IMR-90 (cell line): ENCODE measurements around the gene ATP8B4. TPM values are rescaled to one million over a fixed set of nuclear protein-coding genes. Genes with fewer than 3 reads are reported as not detected.

ENCODE experiments used
- ATAC-seq: fragments of 200-7000 bp; cut with Tn5 transposase; 2 replicates; pipeline ENCODE4 v1.9.1; 2020; ENCODE audit warnings: low read depth, mild to moderate bottlenecking, moderate library complexity
- BruUV-seq: library from RNA; stranded (reverse); fragments of 400-500 nt; replicated peaks from 2 replicates; lab custom pipeline; 2021; lab: Mats Ljungman, UMichigan
- CTCF ChIA-PET: fragments of 300-600 bp; formaldehyde crosslinking; extraction: SDS; loops from one replicate; lab custom pipeline; 2021; ENCODE audit warnings: antibody characterized with exemption; lab: Yijun Ruan, JAX
- POLR2A ChIA-PET: fragments of 300-600 bp; sonication (Branson Sonifier 250); formaldehyde crosslinking; loops from one replicate; lab custom pipeline; 2022; ENCODE audit warnings: antibody characterized with exemption; ENCODE audit not compliant: unreplicated experiment; lab: Charles Lee
- DNase-seq: peaks from one replicate; pipeline ENCODE4 v3.0.0; 2013
- H2AFZ ChIP-seq: replicated peaks from 2 replicates; pipeline ENCODE3; 2013; ENCODE audit warnings: low read length, mild to moderate bottlenecking; ENCODE audit not compliant: poor library complexity
- H2AK5ac ChIP-seq: 2 replicates; pipeline ENCODE4 v1.6.1; 2013; ENCODE audit warnings: low read depth, low read length, inconsistent platforms
- H2AK9ac ChIP-seq: replicated peaks from 2 replicates; pipeline ENCODE3; 2013; ENCODE audit warnings: mild to moderate bottlenecking, low read depth, low read length, moderate library complexity; ENCODE audit not compliant: poor library complexity
- H2BK120ac ChIP-seq: 2 replicates; pipeline ENCODE4 v1.6.1; 2013; ENCODE audit warnings: low read depth, low read length, inconsistent platforms
- H2BK15ac ChIP-seq: 3 replicates; pipeline ENCODE4 v1.6.1; 2013; ENCODE audit warnings: low read depth, low read length, inconsistent platforms
- H2BK20ac ChIP-seq: 2 replicates; pipeline ENCODE4 v1.6.1; 2013; ENCODE audit warnings: low read depth, mild to moderate bottlenecking, inconsistent platforms, low read length, moderate library complexity
- H2BK5ac ChIP-seq: 2 replicates; pipeline ENCODE4 v1.6.1; 2013; ENCODE audit warnings: mild to moderate bottlenecking, low read depth, low read length, inconsistent platforms; ENCODE audit not compliant: poor library complexity, severe bottlenecking
- H3K14ac ChIP-seq: replicated peaks from 2 replicates; pipeline ENCODE4 v1.6.1; 2013; ENCODE audit warnings: low read depth, low read length, inconsistent platforms
- H3K18ac ChIP-seq: 2 replicates; pipeline ENCODE4 v1.6.1; 2013; ENCODE audit warnings: low read depth, low read length, control low read depth
- H3K23ac ChIP-seq: 2 replicates; pipeline ENCODE4 v1.6.1; 2013; ENCODE audit warnings: low read depth, low read length, inconsistent platforms
- H3K27ac ChIP-seq: 2 replicates; pipeline ENCODE4 v1.5.1; 2013; ENCODE audit warnings: mild to moderate bottlenecking, control low read depth, low read length; ENCODE audit not compliant: insufficient read depth
- H3K27me3 ChIP-seq: 2 replicates; pipeline ENCODE4 v1.6.1; 2013; ENCODE audit warnings: low read length; ENCODE audit not compliant: control insufficient read depth, insufficient read depth
- H3K36me3 ChIP-seq: 2 replicates; pipeline ENCODE4 v1.6.1; 2013; ENCODE audit warnings: low read length, mixed read lengths; ENCODE audit not compliant: control insufficient read depth, insufficient read depth
- H3K4ac ChIP-seq: 2 replicates; pipeline ENCODE4 v1.6.1; 2013; ENCODE audit warnings: low read depth, low read length, inconsistent platforms
- H3K4me1 ChIP-seq: 2 replicates; pipeline ENCODE4 v1.6.1; 2013; ENCODE audit warnings: low read length, mixed read lengths; ENCODE audit not compliant: control insufficient read depth, insufficient read depth
- H3K4me2 ChIP-seq: 2 replicates; pipeline ENCODE4 v1.6.1; 2013; ENCODE audit warnings: low read depth, mild to moderate bottlenecking, control low read depth, low read length, moderate library complexity
- H3K4me3 ChIP-seq: 2 replicates; pipeline ENCODE4 v1.5.1; 2013; ENCODE audit warnings: low read depth, mild to moderate bottlenecking, control low read depth, low read length, moderate library complexity; ENCODE audit not compliant: insufficient read depth
- H3K56ac ChIP-seq: 2 replicates; pipeline ENCODE4 v1.6.1; 2013; ENCODE audit warnings: low read length, inconsistent platforms; ENCODE audit not compliant: insufficient read depth; ENCODE audit errors: extremely low read depth
- H3K79me1 ChIP-seq, 2 experiments: 2 replicates each; pipeline ENCODE4 v1.6.1; 2013; ENCODE audit warnings: low read length in 2 of 2, inconsistent platforms in 1 of 2, low read depth in 1 of 2
- H3K9ac ChIP-seq: 2 replicates; pipeline ENCODE4 v1.6.1; 2013; ENCODE audit warnings: low read depth, low read length, control low read depth
- H3K9me1 ChIP-seq: 2 replicates; pipeline ENCODE4 v1.6.1; 2013; ENCODE audit warnings: low read length, inconsistent platforms; ENCODE audit not compliant: insufficient read depth
- H3K9me3 ChIP-seq: 2 replicates; pipeline ENCODE4 v1.6.1; 2013; ENCODE audit warnings: low read length; ENCODE audit not compliant: control insufficient read depth, insufficient read depth
- H4K20me1 ChIP-seq: 2 replicates; pipeline ENCODE4 v1.6.1; 2013; ENCODE audit warnings: low read length, inconsistent platforms; ENCODE audit not compliant: insufficient read depth
- H4K5ac ChIP-seq: 2 replicates; pipeline ENCODE4 v1.6.1; 2013; ENCODE audit warnings: mild to moderate bottlenecking, low read depth, low read length, control low read depth
- H4K8ac ChIP-seq, 2 experiments: 2 replicates each; pipeline ENCODE4 v1.6.1; 2013; ENCODE audit warnings: low read depth in 2 of 2, low read length in 2 of 2, control low read depth in 1 of 2, inconsistent platforms in 1 of 2
- H4K91ac ChIP-seq: 2 replicates; pipeline ENCODE4 v1.6.1; 2013; ENCODE audit warnings: low read depth, low read length, inconsistent platforms; ENCODE audit not compliant: insufficient read depth
- BHLHE40 ChIP-seq: fragments of 150-350 bp; IDR thresholded peaks from 2 replicates; pipeline ENCODE4 v1.6.1; 2016; ENCODE audit warnings: mild to moderate bottlenecking, low read depth, low read length
- CEBPB ChIP-seq: IDR thresholded peaks from 2 replicates; pipeline ENCODE4 v1.6.1; 2012; ENCODE audit warnings: low read depth, low read length, improper control_type of control experiment
- CHD1 ChIP-seq: IDR thresholded peaks from 2 replicates; pipeline ENCODE4 v1.6.1; 2012; ENCODE audit warnings: low read depth, low read length, improper control_type of control experiment
- CTCF ChIP-seq: conservative IDR thresholded peaks from 2 replicates; pipeline ENCODE4 v1.5.1; 2012; ENCODE audit warnings: mild to moderate bottlenecking, low read depth, low read length, improper control_type of control experiment
- ELK1 ChIP-seq: fragments of 150-350 bp; IDR thresholded peaks from 2 replicates; pipeline ENCODE4 v1.6.1; 2016; ENCODE audit warnings: low read depth, mild to moderate bottlenecking, low read length, moderate library complexity, borderline replicate concordance
- FOS ChIP-seq: fragments of 150-350 bp; IDR thresholded peaks from 2 replicates; pipeline ENCODE4 v1.6.1; 2016; ENCODE audit warnings: low read depth, low read length
- MAFK ChIP-seq: IDR thresholded peaks from 2 replicates; pipeline ENCODE4 v1.6.1; 2012; ENCODE audit warnings: low read depth, low read length, improper control_type of control experiment
- MAZ ChIP-seq: IDR thresholded peaks from 2 replicates; pipeline ENCODE4 v1.6.1; 2012; ENCODE audit warnings: low read depth, mild to moderate bottlenecking, low read length, improper control_type of control experiment, moderate library complexity, borderline replicate concordance
- MXI1 ChIP-seq: IDR thresholded peaks from 2 replicates; pipeline ENCODE4 v1.6.1; 2012; ENCODE audit warnings: low read depth, mild to moderate bottlenecking, low read length, moderate library complexity, borderline replicate concordance
- NFE2L2 ChIP-seq: fragments of 150-350 bp; IDR thresholded peaks from 2 replicates; pipeline ENCODE4 v1.6.1; 2016; ENCODE audit warnings: low read depth, mild to moderate bottlenecking, low read length
- POLR2A ChIP-seq: IDR thresholded peaks from 2 replicates; pipeline ENCODE4 v1.6.1; 2012; ENCODE audit warnings: mild to moderate bottlenecking, low read depth, low read length
- RAD21 ChIP-seq: IDR thresholded peaks from 2 replicates; pipeline ENCODE4 v1.6.1; 2012; ENCODE audit warnings: low read length, improper control_type of control experiment
- RCOR1 ChIP-seq: IDR thresholded peaks from 2 replicates; pipeline ENCODE4 v1.6.1; 2012; ENCODE audit warnings: mild to moderate bottlenecking, low read length, improper control_type of control experiment; ENCODE audit not compliant: insufficient replicate concordance
- RFX5 ChIP-seq: IDR thresholded peaks from 2 replicates; pipeline ENCODE4 v1.8.0; 2012; ENCODE audit warnings: low read depth, mild to moderate bottlenecking, low read length, moderate library complexity
- SMC3 ChIP-seq: fragments of 150-350 bp; IDR thresholded peaks from 2 replicates; pipeline ENCODE4 v1.6.1; 2016; ENCODE audit warnings: low read depth, mild to moderate bottlenecking, antibody characterized with exemption, low read length, moderate library complexity
- WGBS, 2 experiments: methylation state at CpG; one replicate each; pipeline versions ENCODE4 v1.1.5 to v1.1.7; 2013; ENCODE audit warnings: missing lambda C conversion rate in 2 of 2; ENCODE audit not compliant: insufficient read length in 1 of 2; ENCODE audit errors: extremely low coverage in 2 of 2; 5-methylcytosine and 5-hydroxymethylcytosine counted together
- dilution Hi-C: fragments of 300-500 bp; cut with HindIII; formaldehyde crosslinking; loops from one replicate; pipeline ENCODE4 v1.14.3; 2018; ENCODE audit warnings: low sequenced_read_pairs; ENCODE audit not compliant: unreplicated experiment
- in situ Hi-C: fragments of 300-500 bp; cut with MboI; formaldehyde crosslinking; loops from 3 replicates; pipeline ENCODE4 v1.14.3; 2019; ENCODE audit warnings: low sequenced_read_pairs, inconsistent platforms, mixed read lengths
- intact Hi-C: fragments of 100-400 bp; cut with micrococcal nuclease; formaldehyde crosslinking; loops from 2 replicates; pipeline ENCODE4 v1.10.0; 2022
- polyA plus RNA-seq, 3 experiments: library from polyadenylated mRNA; depleted of rRNA; stranded (reverse); fragments of >200 nt; gene quantifications; 2 replicates each; pipeline ENCODE4 v1.2.3, GENCODE V29; 2012; ENCODE audit warnings: low replicate concordance in 1 of 3
- total RNA-seq: library from RNA; depleted of rRNA; stranded (reverse); fragments of >200 nt; gene quantifications from 2 replicates; pipeline ENCODE4 v1.2.3, GENCODE V29; 2012

The ATP8B4 gene
- total and polyA plus RNA-seq, 2 of the 4 experiments (the other 2 are of a cell fraction), result 0.12 to 0.54 TPM

DNA sequence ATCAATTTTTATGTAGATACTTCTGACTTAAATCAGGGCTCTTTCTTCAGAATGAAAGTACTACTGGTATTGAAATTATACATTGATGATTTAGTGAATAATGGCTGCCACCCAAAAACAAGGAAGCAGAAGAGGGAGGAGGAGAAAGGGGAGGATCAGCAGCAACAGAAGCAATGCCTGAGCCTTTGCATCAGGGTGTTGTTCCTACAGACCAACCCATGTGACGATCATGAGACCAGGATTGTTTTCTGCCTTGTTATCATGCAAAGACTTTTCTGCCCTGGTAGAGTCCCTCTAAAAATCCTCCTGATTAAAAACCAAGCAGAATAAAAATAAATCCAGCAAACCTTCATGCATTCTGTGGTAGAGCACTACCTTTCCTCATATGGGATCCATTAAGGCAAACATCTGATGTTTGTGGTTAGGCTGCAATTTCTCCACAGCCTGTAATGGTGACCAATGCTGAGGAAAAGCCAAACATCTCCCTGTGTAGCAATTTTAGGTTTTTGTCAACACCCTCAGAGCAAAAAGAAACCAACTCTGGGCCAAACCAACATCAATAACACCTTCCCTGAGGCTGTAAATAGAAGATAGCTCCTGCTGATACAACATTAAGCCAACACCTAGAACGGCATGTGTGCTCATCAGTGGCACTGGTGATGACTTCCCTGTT is 191.7 kb downstream of the ATP8B4 start:
- no peak overlapping the region for H3K56ac ChIP-seq
- H3K9me1 ChIP-seq, result no peaks in the 10 kb centered on the region
- H4K8ac ChIP-seq, result peak overlapping the region in 1 of 2 experiments; percentile 40; a peak in 1 of 4 replicates
- ATAC-seq, result peak; percentile 51; the same call in 1 of the 2 replicates
- H3K4me3 ChIP-seq, result no peak overlapping the region
- POLR2A ChIA-PET, result no interaction called here
- H3K9me3 ChIP-seq, result no peaks in the 10 kb centered on the region
- no peak overlapping the region for H2BK15ac ChIP-seq
- peak; percentile 62 for DNase-seq
- H3K79me1 ChIP-seq, result no peaks in the 10 kb centered on the region
- no peak overlapping the region; the same call in 1 of the 2 replicates for H2BK20ac ChIP-seq
- WGBS, 2 experiments, result no CpG with 5 or more reads among the region's 2 CpGs
- peak overlapping the region; percentile 10; the same call in 1 of the 2 replicates for H4K5ac ChIP-seq
- H2AK5ac ChIP-seq, result no peak overlapping the region
- no peaks in the 10 kb centered on the region for H3K36me3 ChIP-seq
- no peak overlapping the region for H2AFZ ChIP-seq
- H3K14ac ChIP-seq, result peak overlapping the region; percentile 60
- H4K20me1 ChIP-seq, result no peaks in the 10 kb centered on the region
- peak overlapping the region; percentile 71; the same call in 1 of the 2 replicates for H3K18ac ChIP-seq
- no peaks in the 10 kb centered on the region for H3K27me3 ChIP-seq
- peak overlapping the region; percentile 18 for H2BK5ac ChIP-seq
- H3K4ac ChIP-seq, result peak overlapping the region; percentile 13; the same call in 1 of the 2 replicates
- H2AK9ac ChIP-seq, result no peak overlapping the region
- no peak overlapping the region for H3K9ac ChIP-seq
- CTCF ChIA-PET, result no interaction called here
- dilution Hi-C loops (no loop called here), intact Hi-C loops (no loop called here), in situ Hi-C loops (no loop called here)
- peaks cover 4% of the 10 kb centered on the region for H3K4me1 ChIP-seq
- no TSS peak for BruUV-seq
- H4K91ac ChIP-seq, result no peak overlapping the region
- H3K23ac ChIP-seq, result 0 out of 2 replicates have a peak overlapping the region, but pooled peaks have one; percentile 16
- H3K27ac ChIP-seq, result peak overlapping the region; percentile 53; the same call in 1 of the 2 replicates
- H2BK120ac ChIP-seq, result 0 out of 2 replicates have a peak overlapping the region, but pooled peaks have one; percentile 27
- H3K4me2 ChIP-seq, result no peak overlapping the region; the same call in 1 of the 2 replicates
- TF ChIP-seq BHLHE40 (no peak), POLR2A (no peak), MAFK (no peak), SMC3 (no peak), RAD21 (no peak), CEBPB (no peak), CTCF (no peak), MXI1 (no peak), ELK1 (no peak), MAZ (no peak), CHD1 (no peak), RCOR1 (no peak), FOS (no peak), RFX5 (no peak), NFE2L2 (no peak)
